Upper lobe of left lung (tissue), 4 donors: Measurements from ENCODE around the gene SMARCB1.

Source experiments
- POLR2A ChIP-seq, 4 donors: fragments of 450-650 bp; IDR thresholded peaks; one replicate each; pipeline ENCODE4 v1.5.1; 2016 to 2017; ENCODE audit warnings: antibody characterized with exemption in 4 of 4, mild to moderate bottlenecking in 2 of 4
- TF ChIP-seq, protein P1 (sequence below), 6 experiments: fragments of 450-650 bp in 4 of 6; fragments of 200-600 bp in 2 of 6; sonication (generic) in 2 of 6; IDR thresholded peaks; one replicate each; pipeline ENCODE4 v1.5.1; 2016 to 2019; ENCODE audit warnings: antibody characterized with exemption in 6 of 6

GRCh38 chr22:23837496-23837859, 50.7 kb downstream of the SMARCB1 start:
- TF ChIP-seq, protein P1, sequence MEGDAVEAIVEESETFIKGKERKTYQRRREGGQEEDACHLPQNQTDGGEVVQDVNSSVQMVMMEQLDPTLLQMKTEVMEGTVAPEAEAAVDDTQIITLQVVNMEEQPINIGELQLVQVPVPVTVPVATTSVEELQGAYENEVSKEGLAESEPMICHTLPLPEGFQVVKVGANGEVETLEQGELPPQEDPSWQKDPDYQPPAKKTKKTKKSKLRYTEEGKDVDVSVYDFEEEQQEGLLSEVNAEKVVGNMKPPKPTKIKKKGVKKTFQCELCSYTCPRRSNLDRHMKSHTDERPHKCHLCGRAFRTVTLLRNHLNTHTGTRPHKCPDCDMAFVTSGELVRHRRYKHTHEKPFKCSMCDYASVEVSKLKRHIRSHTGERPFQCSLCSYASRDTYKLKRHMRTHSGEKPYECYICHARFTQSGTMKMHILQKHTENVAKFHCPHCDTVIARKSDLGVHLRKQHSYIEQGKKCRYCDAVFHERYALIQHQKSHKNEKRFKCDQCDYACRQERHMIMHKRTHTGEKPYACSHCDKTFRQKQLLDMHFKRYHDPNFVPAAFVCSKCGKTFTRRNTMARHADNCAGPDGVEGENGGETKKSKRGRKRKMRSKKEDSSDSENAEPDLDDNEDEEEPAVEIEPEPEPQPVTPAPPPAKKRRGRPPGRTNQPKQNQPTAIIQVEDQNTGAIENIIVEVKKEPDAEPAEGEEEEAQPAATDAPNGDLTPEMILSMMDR (IDR thresholded peaks at IDR 0.05), result no peak
- TF ChIP-seq POLR2A (IDR thresholded peaks at IDR 0.05), result no peak
